Measurements from ENCODE around the gene ATP1A2.

GRCh38 chr1:160071289-160071688 lies 44.3 kb upstream of the ATP1A2 start:
- TF ChIP-seq CTCF (IDR thresholded peaks at IDR 0.05) (no peak), POLR2A (IDR thresholded peaks at IDR 0.05) (no peak)
